HCT116 (cell line): ENCODE measurements around the gene ANAPC7. TPM values are rescaled to one million over a fixed set of nuclear protein-coding genes. Genes with fewer than 3 reads are reported as not detected.

Experiments
- ATAC-seq: fragments of 200-7000 bp; cut with Tn5 transposase; 2 replicates; pipeline ENCODE4 v1.9.1; 2020; ENCODE audit warnings: mild to moderate bottlenecking, moderate library complexity
- BruUV-seq: library from RNA; stranded (reverse); fragments of 400-500 nt; replicated peaks from 2 replicates; lab custom pipeline; 2021; lab: Mats Ljungman, UMichigan
- CTCF ChIA-PET: fragments of 300-600 bp; sonication (Branson Sonifier 250); formaldehyde crosslinking; loops from one replicate; lab custom pipeline; 2021; ENCODE audit warnings: antibody characterized with exemption; lab: Charles Lee
- POLR2A ChIA-PET: fragments of 300-600, 350-600 bp; sonication (Branson Sonifier 250); formaldehyde crosslinking; loops from one replicate; lab custom pipeline; 2021; ENCODE audit warnings: antibody characterized with exemption; lab: Charles Lee
- RAD21 ChIA-PET, 2 experiments: fragments of 300-600 bp; sonication (Branson Sonifier 250); formaldehyde crosslinking; loops; one replicate each; lab custom pipeline; 2023; ENCODE audit warnings: low total read pairs in 2 of 2; ENCODE audit not compliant: uncharacterized antibody in 2 of 2, unreplicated experiment in 2 of 2, low non-redundant PET in 1 of 2; lab: Charles Lee
- DNase-seq: peaks from one replicate; pipeline ENCODE4 v3.0.0-alpha.2; 2010; ENCODE audit warnings: low read depth, low spot score
- H2AFZ ChIP-seq: fragments of 200-600 bp; shearing (Covaris generic), sonication (generic); 2 replicates; pipeline ENCODE4 v1.6.1; 2017; ENCODE audit warnings: low read depth, mixed run types, mixed read lengths, antibody characterized with exemption, low read length; ENCODE audit not compliant: poor library complexity, severe bottlenecking
- H3K27ac ChIP-seq: 2 replicates; pipeline ENCODE4 v1.5.1; 2012; ENCODE audit warnings: low read depth, low read length
- H3K27me3 ChIP-seq: fragments of 200-600 bp; sonication (generic); 2 replicates; pipeline ENCODE4 v1.6.1; 2016; ENCODE audit warnings: mixed run types, low read length, mixed read lengths; ENCODE audit not compliant: insufficient read depth
- H3K36me3 ChIP-seq, 2 experiments: fragments of 200-500 bp in 1 of 2; fragments of 200-600 bp in 1 of 2; sonication (Bioruptor generic) in 1 of 2; sonication (generic) in 1 of 2; 2 replicates each; pipeline versions ENCODE4 v1.5.1 to v1.6.1; 2014 to 2016; ENCODE audit warnings: low read length in 2 of 2, inconsistent platforms in 1 of 2, mixed read lengths in 1 of 2, mixed run types in 1 of 2; ENCODE audit not compliant: insufficient read depth in 2 of 2, control insufficient read depth in 1 of 2
- H3K4me1 ChIP-seq, 2 experiments: fragments of 200-600 bp in 1 of 2; sonication (generic) in 1 of 2; 2 replicates each; pipeline versions ENCODE4 v1.5.1 to v1.6.1; 2012 to 2017; ENCODE audit warnings: low read length in 2 of 2, inconsistent platforms in 1 of 2, mild to moderate bottlenecking in 1 of 2, mixed read lengths in 1 of 2, mixed run types in 1 of 2, moderate library complexity in 1 of 2; ENCODE audit not compliant: insufficient read depth in 2 of 2, control insufficient read depth in 1 of 2
- H3K4me2 ChIP-seq: fragments of 200-600 bp; sonication (generic); 2 replicates; pipeline ENCODE4 v1.6.1; 2017; ENCODE audit warnings: mixed run types, low read length, mixed read lengths
- H3K4me3 ChIP-seq, 2 experiments: fragments of 200-600 bp in 1 of 2; sonication (generic) in 1 of 2; replicated peaks in 1 of 2; 2 replicates each; pipeline ENCODE4 v1.5.1; 2011 to 2016; ENCODE audit warnings: low read length in 2 of 2, control low read depth in 1 of 2, low read depth in 1 of 2, mild to moderate bottlenecking in 1 of 2, mixed read lengths in 1 of 2, mixed run types in 1 of 2
- H3K79me2 ChIP-seq: fragments of 200-600 bp; sonication (generic); 2 replicates; pipeline ENCODE4 v1.6.1; 2017; ENCODE audit warnings: mild to moderate bottlenecking, mixed run types, low read length, moderate library complexity, mixed read lengths; ENCODE audit not compliant: insufficient read depth
- H3K9ac ChIP-seq: fragments of 200-600 bp; sonication (generic); 2 replicates; pipeline ENCODE4 v1.6.1; 2016; ENCODE audit warnings: low read length, mixed read lengths
- H3K9me2 ChIP-seq: fragments of 200-600 bp; sonication (generic), shearing (Covaris generic); 2 replicates; pipeline ENCODE4 v1.6.1; 2017; ENCODE audit warnings: mixed run types, mild to moderate bottlenecking, moderate library complexity; ENCODE audit not compliant: insufficient read depth
- H3K9me3 ChIP-seq, 2 experiments: fragments of 200-500 bp in 1 of 2; fragments of 200-600 bp in 1 of 2; sonication (Bioruptor generic) in 1 of 2; sonication (generic) in 1 of 2; 2 replicates each; pipeline ENCODE4 v1.6.1; 2014 to 2017; ENCODE audit warnings: low read length in 2 of 2, mixed read lengths in 2 of 2, inconsistent platforms in 1 of 2, low read depth in 1 of 2, mild to moderate bottlenecking in 1 of 2, mixed run types in 1 of 2, moderate library complexity in 1 of 2; ENCODE audit not compliant: control insufficient read depth in 1 of 2, insufficient read depth in 1 of 2
- H4K20me1 ChIP-seq: fragments of 200-600 bp; sonication (generic), shearing (Covaris generic); 2 replicates; pipeline ENCODE4 v1.6.1; 2017; ENCODE audit warnings: mixed run types, mild to moderate bottlenecking, moderate library complexity; ENCODE audit not compliant: insufficient read depth
- EZH2 ChIP-seq: fragments of 200-600 bp; sonication (generic); IDR thresholded peaks from 2 replicates; pipeline ENCODE4 v1.6.1; 2017; ENCODE audit warnings: antibody characterized with exemption, mixed run types
- EZH2phosphoT487 ChIP-seq: fragments of 200-600 bp; IDR thresholded peaks from 2 replicates; pipeline ENCODE4 v1.6.1; 2018; ENCODE audit warnings: antibody characterized with exemption, borderline replicate concordance
- FOSL1 ChIP-seq: IDR thresholded peaks from 2 replicates; pipeline ENCODE4 v1.6.1; 2012; ENCODE audit warnings: low read depth
- POLR2A ChIP-seq: IDR thresholded peaks from 2 replicates; pipeline ENCODE4 v1.7.0; 2011; ENCODE audit warnings: borderline replicate concordance; ENCODE audit not compliant: insufficient read depth, insufficient read length; ENCODE audit errors: extremely low read depth
- SIN3A ChIP-seq: IDR thresholded peaks from 2 replicates; pipeline ENCODE4 v1.6.1; 2012; ENCODE audit warnings: low read depth
- SRF ChIP-seq: IDR thresholded peaks from 2 replicates; pipeline ENCODE4 v1.6.1; 2012; ENCODE audit warnings: low read depth
- TCF7L2 ChIP-seq: IDR thresholded peaks from 2 replicates; pipeline ENCODE4 v1.7.0; 2011; ENCODE audit warnings: borderline replicate concordance, inconsistent platforms; ENCODE audit not compliant: insufficient read depth, insufficient read length; ENCODE audit errors: extremely low read depth
- YY1 ChIP-seq: IDR thresholded peaks from 2 replicates; pipeline ENCODE4 v1.6.1; 2011; ENCODE audit warnings: low read length, low read depth, moderate library complexity, mild to moderate bottlenecking; ENCODE audit not compliant: insufficient replicate concordance; ENCODE audit errors: extremely low read depth
- ZFX ChIP-seq: fragments of 450-650 bp; IDR thresholded peaks from 2 replicates; pipeline ENCODE4 v1.6.1; 2017
- ZNF274 ChIP-seq: fragments of 200-500 bp; sonication (Bioruptor generic); IDR thresholded peaks from 2 replicates; pipeline ENCODE4 v1.6.1; 2014; ENCODE audit warnings: mild to moderate bottlenecking, low read depth, low read length, inconsistent platforms
- intact Hi-C: fragments of 100-400 bp; cut with micrococcal nuclease; formaldehyde crosslinking; loops from 2 replicates; pipeline ENCODE4 v1.10.0; 2022
- total RNA-seq: library from RNA; stranded (reverse); gene quantifications from one replicate; pipeline ENCODE4 v1.2.1, GENCODE V29; 2021; ENCODE audit not compliant: unreplicated experiment
- TF ChIP-seq, protein P1 (sequence below): IDR thresholded peaks from 2 replicates; pipeline ENCODE4 v1.6.1; 2012
- TF ChIP-seq, protein P2 (sequence below): IDR thresholded peaks from 2 replicates; pipeline ENCODE4 v1.6.1; 2011; ENCODE audit warnings: mild to moderate bottlenecking, low read length, moderate library complexity; ENCODE audit not compliant: insufficient replicate concordance; ENCODE audit errors: extremely low read depth
- TF ChIP-seq, protein P3 (sequence below), 3 experiments: fragments of 200-600 bp in 1 of 3; sonication (generic) in 1 of 3; IDR thresholded peaks in 2 of 3; conservative IDR thresholded peaks in 1 of 3; 2 replicates each; pipeline ENCODE4 v1.5.1; 2012 to 2017; ENCODE audit warnings: low read depth in 2 of 3, low read length in 2 of 3, antibody characterized with exemption in 1 of 3, borderline replicate concordance in 1 of 3, control low read depth in 1 of 3, mild to moderate bottlenecking in 1 of 3, mixed read lengths in 1 of 3, mixed run types in 1 of 3, moderate library complexity in 1 of 3; ENCODE audit not compliant: insufficient read depth in 1 of 3

The ANAPC7 gene
- total RNA-seq, 1 experiment from 2014 or later, result 55.9 TPM

DNA sequence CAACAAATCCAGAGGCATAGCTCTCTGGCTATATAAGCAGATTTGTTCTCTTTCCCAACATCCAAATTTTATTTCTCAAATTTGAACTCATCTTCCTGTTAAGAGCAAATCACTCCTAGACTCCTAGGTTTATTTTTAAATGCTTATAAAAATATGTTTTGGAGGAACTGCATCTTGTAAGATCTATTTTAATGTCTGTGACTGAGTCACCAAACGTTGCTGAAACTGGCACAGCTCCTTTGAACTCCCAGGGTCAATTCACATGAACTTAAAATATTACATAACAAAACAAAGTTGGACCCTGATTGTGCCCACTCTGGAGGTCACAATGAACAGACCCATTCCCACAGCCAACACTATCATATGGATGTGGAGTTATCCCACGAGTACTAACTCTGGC lies 23.9 kb downstream of the ANAPC7 start:
- Histone ChIP-seq H3K4me2 (no peak overlapping the region), H3K9me2 (no peaks in the 10 kb centered on the region), H3K4me1 (peaks cover 4 to 5% of the 10 kb centered on the region in 2 experiments), H3K9me3 (no peaks in the 10 kb centered on the region), H2AFZ (no peak overlapping the region)
- CTCF ChIA-PET, result no interaction called here
- DNase-seq (no peak), ATAC-seq (no peak)
- RAD21 ChIA-PET, result no interaction called here
- TF ChIP-seq EZH2 (no peak), POLR2A (no peak), SIN3A (no peak), FOSL1 (no peak), EZH2phosphoT487 (no peak), YY1 (no peak)
- TF ChIP-seq, protein P1, sequence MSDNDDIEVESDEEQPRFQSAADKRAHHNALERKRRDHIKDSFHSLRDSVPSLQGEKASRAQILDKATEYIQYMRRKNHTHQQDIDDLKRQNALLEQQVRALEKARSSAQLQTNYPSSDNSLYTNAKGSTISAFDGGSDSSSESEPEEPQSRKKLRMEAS, result no peak
- TF ChIP-seq, all 23 proteins: peak for 0
- Histone ChIP-seq H3K27ac (no peak overlapping the region), H3K79me2 (peaks cover 13% of the 10 kb centered on the region; the same call in 1 of the 2 replicates), H3K36me3 (peaks cover 44 to 63% of the 10 kb centered on the region in 2 experiments), H3K4me3 (no peak overlapping the region), H3K27me3 (no peaks in the 10 kb centered on the region), H3K9ac (no peak overlapping the region), H4K20me1 (no peaks in the 10 kb centered on the region)
- intact Hi-C loops, result no loop called here
- no TSS peak for BruUV-seq
- POLR2A ChIA-PET, result no interaction called here

DNA sequence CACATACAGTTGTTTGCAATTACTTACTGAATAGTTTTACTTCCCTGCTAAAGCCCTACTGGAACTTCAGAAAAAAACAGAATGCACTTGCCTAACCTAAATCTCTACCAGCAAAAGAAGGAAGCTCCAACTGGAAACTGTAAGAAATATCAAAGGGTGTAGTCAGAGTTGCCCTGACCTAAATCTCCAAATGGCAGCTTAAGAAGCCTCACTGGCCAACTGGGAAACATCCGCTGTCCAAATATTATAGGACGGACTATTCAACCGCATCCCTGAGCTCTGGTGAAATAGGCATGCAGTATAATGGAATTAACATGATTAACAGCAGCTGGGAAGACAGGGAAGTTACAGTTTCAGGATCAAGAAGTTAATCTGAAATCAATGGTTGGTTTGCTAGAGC lies 24.3 kb downstream of the ANAPC7 start:
- Histone ChIP-seq H3K27me3 (no peaks in the 10 kb centered on the region), H4K20me1 (no peaks in the 10 kb centered on the region), H3K9ac (no peak overlapping the region), H3K4me2 (no peak overlapping the region), H3K9me2 (no peaks in the 10 kb centered on the region), H3K27ac (no peak overlapping the region), H3K4me3 (no peak overlapping the region), H3K9me3 (no peaks in the 10 kb centered on the region), H3K79me2 (peaks cover 13% of the 10 kb centered on the region; the same call in 1 of the 2 replicates), H3K4me1 (peaks cover under 1% of the 10 kb centered on the region in 2 experiments; a peak in 3 of 4 replicates), H3K36me3 (peaks cover 44 to 68% of the 10 kb centered on the region in 2 experiments), H2AFZ (no peak overlapping the region)
- no TSS peak for BruUV-seq
- ChIA-PET RAD21 (no interaction called here), CTCF (no interaction called here), POLR2A (no interaction called here)
- DNase-seq (no peak), ATAC-seq (no peak)
- intact Hi-C loops, result no loop called here
- TF ChIP-seq, protein P2, sequence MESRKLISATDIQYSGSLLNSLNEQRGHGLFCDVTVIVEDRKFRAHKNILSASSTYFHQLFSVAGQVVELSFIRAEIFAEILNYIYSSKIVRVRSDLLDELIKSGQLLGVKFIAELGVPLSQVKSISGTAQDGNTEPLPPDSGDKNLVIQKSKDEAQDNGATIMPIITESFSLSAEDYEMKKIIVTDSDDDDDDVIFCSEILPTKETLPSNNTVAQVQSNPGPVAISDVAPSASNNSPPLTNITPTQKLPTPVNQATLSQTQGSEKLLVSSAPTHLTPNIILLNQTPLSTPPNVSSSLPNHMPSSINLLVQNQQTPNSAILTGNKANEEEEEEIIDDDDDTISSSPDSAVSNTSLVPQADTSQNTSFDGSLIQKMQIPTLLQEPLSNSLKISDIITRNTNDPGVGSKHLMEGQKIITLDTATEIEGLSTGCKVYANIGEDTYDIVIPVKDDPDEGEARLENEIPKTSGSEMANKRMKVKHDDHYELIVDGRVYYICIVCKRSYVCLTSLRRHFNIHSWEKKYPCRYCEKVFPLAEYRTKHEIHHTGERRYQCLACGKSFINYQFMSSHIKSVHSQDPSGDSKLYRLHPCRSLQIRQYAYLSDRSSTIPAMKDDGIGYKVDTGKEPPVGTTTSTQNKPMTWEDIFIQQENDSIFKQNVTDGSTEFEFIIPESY, result no peak
- no peak for TF ChIP-seq TCF7L2
- TF ChIP-seq FOSL1, result no peak
- no peak for TF ChIP-seq ZFX
- TF ChIP-seq SRF, result no peak
- TF ChIP-seq ZNF274, result no peak
- TF ChIP-seq, protein P3, sequence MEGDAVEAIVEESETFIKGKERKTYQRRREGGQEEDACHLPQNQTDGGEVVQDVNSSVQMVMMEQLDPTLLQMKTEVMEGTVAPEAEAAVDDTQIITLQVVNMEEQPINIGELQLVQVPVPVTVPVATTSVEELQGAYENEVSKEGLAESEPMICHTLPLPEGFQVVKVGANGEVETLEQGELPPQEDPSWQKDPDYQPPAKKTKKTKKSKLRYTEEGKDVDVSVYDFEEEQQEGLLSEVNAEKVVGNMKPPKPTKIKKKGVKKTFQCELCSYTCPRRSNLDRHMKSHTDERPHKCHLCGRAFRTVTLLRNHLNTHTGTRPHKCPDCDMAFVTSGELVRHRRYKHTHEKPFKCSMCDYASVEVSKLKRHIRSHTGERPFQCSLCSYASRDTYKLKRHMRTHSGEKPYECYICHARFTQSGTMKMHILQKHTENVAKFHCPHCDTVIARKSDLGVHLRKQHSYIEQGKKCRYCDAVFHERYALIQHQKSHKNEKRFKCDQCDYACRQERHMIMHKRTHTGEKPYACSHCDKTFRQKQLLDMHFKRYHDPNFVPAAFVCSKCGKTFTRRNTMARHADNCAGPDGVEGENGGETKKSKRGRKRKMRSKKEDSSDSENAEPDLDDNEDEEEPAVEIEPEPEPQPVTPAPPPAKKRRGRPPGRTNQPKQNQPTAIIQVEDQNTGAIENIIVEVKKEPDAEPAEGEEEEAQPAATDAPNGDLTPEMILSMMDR (IDR thresholded peaks at IDR 0.05 in 2 of 3, conservative IDR thresholded peaks at IDR 0.05 in 1 of 3; ENCODE audit: borderline replicate concordance in 1 of 3, insufficient read depth in 1 of 3, low read depth in 2 of 3, low read length in 2 of 3), result no peak
- no peak for TF ChIP-seq POLR2A
